A172 (cell line): ENCODE data around the gene ZNF44. TPM values are rescaled to one million over a fixed set of nuclear protein-coding genes. Genes with fewer than 3 reads are reported as not detected.
A peak's percentile ranks its signal among the peaks of the same experiment; 100 is the strongest.
"Not testable (repeated sequence)": the region's sequence is repeated elsewhere in the genome, so short reads cannot be mapped to it uniquely, and the experiment has no call there.

Experiments
- DNase-seq: peaks from one replicate; pipeline ENCODE4 v3.0.0-alpha.2; 2015; ENCODE audit warnings: low spot score
- total RNA-seq: library from RNA; depleted of rRNA; stranded (reverse); fragments of >200 nt; shearing (Covaris generic); gene quantifications from 2 replicates; pipeline ENCODE4 v1.2.3, GENCODE V29; 2014; rRNA removed

ZNF44 gene
- 8.7 and 9.6 TPM in 2 replicates for total RNA-seq

- peak; percentile 95 for DNase-seq
Observed at GRCh38 chr19:12294249-12295158, at the start of gene ZNF44. TSS of gene ZNF44 (minus strand) at chr19:12294883. CDS start at chr19:12294694, 189 bp downstream.

GRCh38 chr19:12333162-12334159 lies 38.8 kb upstream of the ZNF44 start, which contains the start of gene ZNF563:
TSS of gene ZNF563 (minus strand) at chr19:12333633. CDS start at chr19:12333482, 151 bp downstream.
- no peak for DNase-seq

GRCh38 chr19:12331211-12331941 lies 36.7 kb upstream of the ZNF44 start:
- no peak for DNase-seq

- DNase-seq = no peak
Observed at GRCh38 chr19:12330340-12330739, 35.7 kb upstream of the ZNF44 start.

GRCh38 chr19:12325690-12326089 lies 31.0 kb upstream of the ZNF44 start:
- DNase-seq = no peak

GRCh38 chr19:12318782-12319413 lies 24.2 kb upstream of the ZNF44 start:
- no peak for DNase-seq

GRCh38 chr19:12314553-12314952 lies 19.9 kb upstream of the ZNF44 start:
- DNase-seq = peak; percentile 10

GRCh38 chr19:12308891-12309290 lies 14.2 kb upstream of the ZNF44 start:
- DNase-seq = not testable (repeated sequence)

- no peak for DNase-seq
Observed at GRCh38 chr19:12295191-12295590, 508 bp upstream of the ZNF44 start.

GRCh38 chr19:12293777-12294248 lies 870 bp downstream of the ZNF44 start:
- peak; percentile 63 for DNase-seq

- DNase-seq = no peak
Observed at GRCh38 chr19:12289790-12290065, 5.0 kb downstream of the ZNF44 start.

- DNase-seq = no peak
Observed at GRCh38 chr19:12287958-12288500, 6.7 kb downstream of the ZNF44 start.

GRCh38 chr19:12284631-12285030 lies 10.1 kb downstream of the ZNF44 start:
- DNase-seq = no peak

GRCh38 chr19:12284226-12284625 lies 10.5 kb downstream of the ZNF44 start:
- DNase-seq = no peak

GRCh38 chr19:12278713-12279112 lies 16.0 kb downstream of the ZNF44 start:
- DNase-seq = no peak

GRCh38 chr19:12272980-12273901 lies 21.4 kb downstream of the ZNF44 start:
- no peak for DNase-seq

GRCh38 chr19:12272386-12272785 lies 22.3 kb downstream of the ZNF44 start:
- DNase-seq = no peak

GRCh38 chr19:12270854-12271253 lies 23.8 kb downstream of the ZNF44 start:
- no peak for DNase-seq

GRCh38 chr19:12265921-12266704 lies 28.6 kb downstream of the ZNF44 start:
- DNase-seq = no peak
